H1 (cell line): ENCODE data around the gene DNAJC6.

Source experiments
- CREB1 ChIP-seq: IDR thresholded peaks from 2 replicates; pipeline ENCODE4 v1.6.1; 2012; ENCODE audit warnings: inconsistent platforms
- EP300 ChIP-seq, 2 experiments: IDR thresholded peaks; 1 replicate in 1 of 2; 2 replicates in 1 of 2; pipeline ENCODE4 v1.6.1; 2011 to 2012; ENCODE audit warnings: low read depth in 2 of 2, low read length in 2 of 2, mild to moderate bottlenecking in 2 of 2, borderline replicate concordance in 1 of 2, inconsistent platforms in 1 of 2, moderate library complexity in 1 of 2
- HDAC6 ChIP-seq: IDR thresholded peaks from one replicate; pipeline ENCODE4 v1.7.1; 2012; ENCODE audit warnings: low read depth, mild to moderate bottlenecking, inconsistent platforms, low read length, moderate library complexity
- JUND ChIP-seq: IDR thresholded peaks from 2 replicates; pipeline ENCODE4 v1.6.1; 2011; ENCODE audit warnings: mild to moderate bottlenecking, improper control_type of control experiment, low read length
- TF ChIP-seq, protein P1 (sequence below), 3 experiments: IDR thresholded peaks; 1 replicate in 2 of 3; 2 replicates in 1 of 3; pipeline versions ENCODE4 v1.5.1 to v1.6.1; 2011; ENCODE audit warnings: low read length in 3 of 3, mild to moderate bottlenecking in 3 of 3, inconsistent platforms in 2 of 3, low read depth in 1 of 3, moderate library complexity in 1 of 3; ENCODE audit not compliant: insufficient read depth in 1 of 3; ENCODE audit errors: control extremely low read depth in 1 of 3

DNA sequence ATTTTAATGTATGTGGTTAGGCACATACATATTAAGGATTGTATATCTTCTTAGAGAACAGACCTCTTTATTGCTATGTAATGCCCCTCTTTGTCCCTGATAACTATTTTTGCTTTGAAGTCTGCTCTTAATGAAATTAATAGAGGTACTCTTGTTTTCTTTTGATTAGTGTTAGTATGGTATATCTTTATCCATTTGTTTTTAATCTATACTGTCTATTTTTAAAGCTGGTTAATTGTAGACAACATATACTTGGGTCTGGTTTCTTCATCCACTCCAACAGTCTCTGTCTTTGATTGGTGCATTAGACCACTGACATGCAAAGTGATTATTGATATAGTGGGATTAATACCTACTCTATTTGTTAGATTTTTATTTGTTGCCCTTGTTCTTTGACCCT lies 147.1 kb downstream of the DNAJC6 start:
- TF ChIP-seq EP300 (IDR thresholded peaks at IDR 0.05; ENCODE audit: borderline replicate concordance in 1 of 2, low read depth in 2 of 2, low read length in 2 of 2): no peak
- no peak for TF ChIP-seq HDAC6
- TF ChIP-seq, protein P1, sequence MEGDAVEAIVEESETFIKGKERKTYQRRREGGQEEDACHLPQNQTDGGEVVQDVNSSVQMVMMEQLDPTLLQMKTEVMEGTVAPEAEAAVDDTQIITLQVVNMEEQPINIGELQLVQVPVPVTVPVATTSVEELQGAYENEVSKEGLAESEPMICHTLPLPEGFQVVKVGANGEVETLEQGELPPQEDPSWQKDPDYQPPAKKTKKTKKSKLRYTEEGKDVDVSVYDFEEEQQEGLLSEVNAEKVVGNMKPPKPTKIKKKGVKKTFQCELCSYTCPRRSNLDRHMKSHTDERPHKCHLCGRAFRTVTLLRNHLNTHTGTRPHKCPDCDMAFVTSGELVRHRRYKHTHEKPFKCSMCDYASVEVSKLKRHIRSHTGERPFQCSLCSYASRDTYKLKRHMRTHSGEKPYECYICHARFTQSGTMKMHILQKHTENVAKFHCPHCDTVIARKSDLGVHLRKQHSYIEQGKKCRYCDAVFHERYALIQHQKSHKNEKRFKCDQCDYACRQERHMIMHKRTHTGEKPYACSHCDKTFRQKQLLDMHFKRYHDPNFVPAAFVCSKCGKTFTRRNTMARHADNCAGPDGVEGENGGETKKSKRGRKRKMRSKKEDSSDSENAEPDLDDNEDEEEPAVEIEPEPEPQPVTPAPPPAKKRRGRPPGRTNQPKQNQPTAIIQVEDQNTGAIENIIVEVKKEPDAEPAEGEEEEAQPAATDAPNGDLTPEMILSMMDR (IDR thresholded peaks at IDR 0.05; ENCODE audit: control extremely low read depth in 1 of 3, insufficient read depth in 1 of 3, low read depth in 1 of 3, low read length in 3 of 3): no peak
- TF ChIP-seq JUND: no peak
- TF ChIP-seq CREB1: no peak
